Thoracic aorta (tissue), 2 donors: ENCODE measurements around the gene STK32C. TPM values are rescaled to one million over a fixed set of nuclear protein-coding genes. Genes with fewer than 3 reads are reported as not detected.

Source experiments
- ATAC-seq: fragments of 150-250 bp; one replicate; pipeline ENCODE4 v1.8.0; 2017; ENCODE audit warnings: low read depth; ENCODE audit not compliant: insufficient number of reproducible peaks, low FRiP score
- DNase-seq: peaks from one replicate; pipeline ENCODE4 v3.0.0-alpha.2; 2020; ENCODE audit warnings: low spot score
- H3K27ac ChIP-seq, 2 donors: fragments of 200-600 bp; sonication (generic); 1 replicate in 1 of 2; 2 replicates in 1 of 2; pipeline ENCODE4 v1.5.1; 2016; ENCODE audit warnings: mild to moderate bottlenecking in 2 of 2, moderate library complexity in 2 of 2
- H3K27me3 ChIP-seq: fragments of 200-600 bp; sonication (generic); replicated peaks from 2 replicates; pipeline ENCODE4 v1.6.0; 2016; ENCODE audit warnings: mild to moderate bottlenecking; ENCODE audit not compliant: insufficient read depth
- H3K36me3 ChIP-seq: fragments of 200-600 bp; sonication (generic); one replicate; pipeline ENCODE4 v1.5.1; 2016
- H3K4me1 ChIP-seq, 2 donors: fragments of 200-600 bp; sonication (generic); 1 replicate in 1 of 2; 2 replicates in 1 of 2; pipeline versions ENCODE4 v1.5.1 to v1.6.0; 2016; ENCODE audit warnings: low read depth in 2 of 2, mild to moderate bottlenecking in 1 of 2; ENCODE audit not compliant: control insufficient read depth in 1 of 2
- H3K4me3 ChIP-seq: fragments of 200-600 bp; sonication (generic); 2 replicates; pipeline ENCODE4 v1.5.1; 2016; ENCODE audit warnings: mild to moderate bottlenecking
- H3K9me3 ChIP-seq: fragments of 200-600 bp; sonication (generic); 2 replicates; pipeline ENCODE4 v1.5.1; 2016
- total RNA-seq, 2 donors: library from RNA; depleted of rRNA; stranded (reverse); fragments of >200 nt; gene quantifications; one replicate each; pipeline versions ENCODE4 v1.1.0 to v1.2.3, GENCODE V29; 2016
- TF ChIP-seq, protein P1 (sequence below): fragments of 200-600 bp; sonication (generic); IDR thresholded peaks from one replicate; pipeline ENCODE4 v1.5.1; 2019; ENCODE audit warnings: antibody characterized with exemption

The STK32C gene
- total RNA-seq, 2 donors from 2014 or later, result 1.1 to 4.2 TPM

- no peaks in the 10 kb centered on the region for H3K27me3 ChIP-seq
- no peak overlapping the region for H3K27ac ChIP-seq
- no peaks in the 10 kb centered on the region for H3K9me3 ChIP-seq
- no peak for ATAC-seq
- peaks cover 7 to 17% of the 10 kb centered on the region in 2 donors for H3K4me1 ChIP-seq
- no peaks in the 10 kb centered on the region for H3K36me3 ChIP-seq
- TF ChIP-seq, protein P1, sequence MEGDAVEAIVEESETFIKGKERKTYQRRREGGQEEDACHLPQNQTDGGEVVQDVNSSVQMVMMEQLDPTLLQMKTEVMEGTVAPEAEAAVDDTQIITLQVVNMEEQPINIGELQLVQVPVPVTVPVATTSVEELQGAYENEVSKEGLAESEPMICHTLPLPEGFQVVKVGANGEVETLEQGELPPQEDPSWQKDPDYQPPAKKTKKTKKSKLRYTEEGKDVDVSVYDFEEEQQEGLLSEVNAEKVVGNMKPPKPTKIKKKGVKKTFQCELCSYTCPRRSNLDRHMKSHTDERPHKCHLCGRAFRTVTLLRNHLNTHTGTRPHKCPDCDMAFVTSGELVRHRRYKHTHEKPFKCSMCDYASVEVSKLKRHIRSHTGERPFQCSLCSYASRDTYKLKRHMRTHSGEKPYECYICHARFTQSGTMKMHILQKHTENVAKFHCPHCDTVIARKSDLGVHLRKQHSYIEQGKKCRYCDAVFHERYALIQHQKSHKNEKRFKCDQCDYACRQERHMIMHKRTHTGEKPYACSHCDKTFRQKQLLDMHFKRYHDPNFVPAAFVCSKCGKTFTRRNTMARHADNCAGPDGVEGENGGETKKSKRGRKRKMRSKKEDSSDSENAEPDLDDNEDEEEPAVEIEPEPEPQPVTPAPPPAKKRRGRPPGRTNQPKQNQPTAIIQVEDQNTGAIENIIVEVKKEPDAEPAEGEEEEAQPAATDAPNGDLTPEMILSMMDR, result no peak
- no peak overlapping the region for H3K4me3 ChIP-seq
- DNase-seq, result no peak
Observed at GRCh38 chr10:132324186-132324585, 16.4 kb upstream of the STK32C start.

DNA sequence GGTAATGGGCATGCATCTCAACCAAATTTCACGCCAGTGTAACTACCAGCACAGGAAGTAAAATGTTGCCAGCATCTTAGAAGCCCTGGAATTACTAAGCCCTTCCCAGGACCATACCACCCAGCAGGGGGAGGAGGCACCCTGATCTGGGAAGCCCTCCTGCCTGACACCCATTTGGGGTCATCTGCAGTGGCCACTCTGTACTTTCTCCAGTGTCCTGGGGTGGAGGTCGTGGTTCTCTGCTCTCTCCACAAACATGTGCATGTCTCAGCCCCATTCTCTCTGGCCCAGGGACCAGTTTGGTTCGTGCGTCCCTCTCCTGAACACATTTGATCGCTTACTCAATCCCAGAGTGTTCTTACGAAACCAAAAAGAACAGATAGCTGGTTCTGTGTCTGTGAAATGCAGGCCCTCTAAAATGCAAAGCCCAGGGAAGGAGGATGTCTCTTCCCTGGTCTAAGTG lies 14.9 kb upstream of the STK32C start:
- Histone ChIP-seq H3K4me3 (no peak overlapping the region), H3K4me1 (peaks cover 0 to 8% of the 10 kb centered on the region in 2 donors), H3K27me3 (no peaks in the 10 kb centered on the region), H3K36me3 (no peaks in the 10 kb centered on the region), H3K9me3 (no peaks in the 10 kb centered on the region), H3K27ac (no peak overlapping the region)
- TF ChIP-seq, protein P1, result no peak
- no peak for ATAC-seq
- DNase-seq, result no peak

DNA sequence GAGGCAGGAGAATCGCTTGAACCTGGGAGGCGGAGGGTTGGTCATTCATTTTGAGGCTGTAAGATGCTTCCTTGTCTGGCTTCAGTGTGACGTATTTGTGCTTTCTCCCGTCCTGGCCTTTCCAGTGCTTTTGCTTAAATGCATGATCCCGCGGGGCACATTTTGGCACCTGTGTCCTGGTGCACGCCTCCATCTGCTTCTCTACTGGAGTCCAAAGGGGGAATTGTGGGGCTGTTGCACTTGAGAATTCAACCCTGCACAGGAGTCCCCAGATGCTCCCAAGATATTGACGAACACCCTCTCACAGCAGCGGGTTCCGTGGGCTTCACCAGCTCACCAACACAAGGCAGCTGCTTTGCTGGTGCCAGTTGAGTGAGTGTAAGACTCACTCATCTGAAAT lies 14.0 kb upstream of the STK32C start:
- ATAC-seq, result peak; percentile 11
- peaks cover 0 to 8% of the 10 kb centered on the region in 2 donors for H3K4me1 ChIP-seq
- TF ChIP-seq, protein P1, result no peak
- no peak overlapping the region for H3K27ac ChIP-seq
- H3K27me3 ChIP-seq, result no peaks in the 10 kb centered on the region
- H3K4me3 ChIP-seq, result no peak overlapping the region
- H3K36me3 ChIP-seq, result no peaks in the 10 kb centered on the region
- no peaks in the 10 kb centered on the region for H3K9me3 ChIP-seq
- no peak for DNase-seq

- DNase-seq, result no peak
- H3K36me3 ChIP-seq, result no peaks in the 10 kb centered on the region
Observed at GRCh38 chr10:132320654-132321469, 13.1 kb upstream of the STK32C start.

More at GRCh38 chr10:132320654-132321469, 13.1 kb upstream of the STK32C start:
- Histone ChIP-seq H3K27ac (no peak overlapping the region), H3K4me3 (peak overlapping the region; percentile 29), H3K27me3 (no peaks in the 10 kb centered on the region), H3K9me3 (no peaks in the 10 kb centered on the region), H3K4me1 (peaks cover 0 to 8% of the 10 kb centered on the region in 2 donors)
- no peak for ATAC-seq
- TF ChIP-seq, protein P1, result no peak
